Measurements from ENCODE around the gene NEDD1. TPM values are rescaled to one million over a fixed set of nuclear protein-coding genes. Genes with fewer than 3 reads are reported as not detected.

NEDD1 gene
- total RNA-seq, 2 donors from 2014 or later = 8.8 to 11.9 TPM

- Histone ChIP-seq H3K4me3 (peak overlapping the region; percentile 84), H3K36me3 (no peaks in the 10 kb centered on the region), H3K9me3 (no peaks in the 10 kb centered on the region), H3K4me1 (peaks cover 0 to 9% of the 10 kb centered on the region in 2 donors), H3K27ac (peak overlapping the region; percentile 86 to 87), H3K27me3 (no peaks in the 10 kb centered on the region)
- no peak for TF ChIP-seq CTCF (IDR thresholded peaks at IDR 0.05)
- no peak for DNase-seq (ENCODE audit: low spot score)
Observed at GRCh38 chr12:96906498-96906848, 584 bp upstream of the NEDD1 start.

GRCh38 chr12:96907671-96908422, 790 bp downstream of the NEDD1 start:
- no peak for DNase-seq (ENCODE audit: low spot score)

GRCh38 chr12:96908423-96908675, 1.3 kb downstream of the NEDD1 start:
- Histone ChIP-seq H3K27ac (no peak overlapping the region), H3K4me3 (peak overlapping the region in 1 of 2 donors; percentile 84), H3K36me3 (no peaks in the 10 kb centered on the region), H3K4me1 (peaks cover 0 to 9% of the 10 kb centered on the region in 2 donors), H3K27me3 (no peaks in the 10 kb centered on the region), H3K9me3 (no peaks in the 10 kb centered on the region)
- no peak for DNase-seq (ENCODE audit: low spot score)
- no peak for TF ChIP-seq CTCF (IDR thresholded peaks at IDR 0.05)

More at GRCh38 chr12:96907671-96908422, 790 bp downstream of the NEDD1 start:
- no peak for TF ChIP-seq CTCF (IDR thresholded peaks at IDR 0.05)
- Histone ChIP-seq H3K4me1 (peaks cover 0 to 9% of the 10 kb centered on the region in 2 donors), H3K36me3 (no peaks in the 10 kb centered on the region), H3K9me3 (no peaks in the 10 kb centered on the region), H3K27ac (peak overlapping the region; percentile 86 to 87), H3K4me3 (peak overlapping the region; percentile 84), H3K27me3 (no peaks in the 10 kb centered on the region)

- Histone ChIP-seq H3K9me3 (no peaks in the 10 kb centered on the region), H3K27ac (no peak overlapping the region), H3K27me3 (no peaks in the 10 kb centered on the region), H3K4me3 (no peak overlapping the region), H3K4me1 (peaks cover 0 to 9% of the 10 kb centered on the region in 2 donors), H3K36me3 (no peaks in the 10 kb centered on the region)
- DNase-seq (ENCODE audit: low spot score) = no peak
- no peak for TF ChIP-seq CTCF (IDR thresholded peaks at IDR 0.05)
Observed at GRCh38 chr12:96912261-96912660, 5.2 kb downstream of the NEDD1 start.

GRCh38 chr12:96912943-96913342, 5.9 kb downstream of the NEDD1 start:
- no peak overlapping the region for H3K4me3 ChIP-seq
- H3K36me3 ChIP-seq = no peaks in the 10 kb centered on the region
- H3K9me3 ChIP-seq = no peaks in the 10 kb centered on the region
- H3K27me3 ChIP-seq = no peaks in the 10 kb centered on the region
- DNase-seq (ENCODE audit: low spot score) = no peak
- peaks cover 0 to 6% of the 10 kb centered on the region in 2 donors for H3K4me1 ChIP-seq
- no peak overlapping the region for H3K27ac ChIP-seq
- no peak for TF ChIP-seq CTCF (IDR thresholded peaks at IDR 0.05)
